HL-60 (cell line): ENCODE data around the gene CEP128.

ENCODE experiments used
- CTCF ChIP-seq: IDR thresholded peaks from one replicate; pipeline ENCODE4 v1.5.1; 2011; ENCODE audit warnings: low read length, control low read depth, inconsistent platforms; ENCODE audit not compliant: insufficient read depth
- GABPA ChIP-seq: IDR thresholded peaks from 2 replicates; pipeline ENCODE4 v1.6.1; 2012; ENCODE audit warnings: low read depth
- POLR2AphosphoS5 ChIP-seq: IDR thresholded peaks from 2 replicates; pipeline ENCODE4 v1.6.1; 2012; ENCODE audit warnings: low read depth
- REST ChIP-seq: IDR thresholded peaks from 2 replicates; pipeline ENCODE4 v1.6.1; 2012; ENCODE audit warnings: low read depth; ENCODE audit not compliant: insufficient replicate concordance

GRCh38 chr14:80535171-80535570 lies 406.4 kb downstream of the CEP128 start:
- TF ChIP-seq REST (no peak), CTCF (no peak), GABPA (no peak), POLR2AphosphoS5 (no peak)
